K562 (cell line): Measurements from ENCODE around the gene FBXO46. TPM values are rescaled to one million over a fixed set of nuclear protein-coding genes. Genes with fewer than 3 reads are reported as not detected.

ENCODE experiments used
- ESRRB ChIP-seq: fragments of 250-450 bp; sonication (Bioruptor Pico); IDR thresholded peaks from 2 replicates; pipeline ENCODE4 v1.5.0; 2020; ENCODE audit warnings: mild to moderate bottlenecking, moderate library complexity, borderline replicate concordance
- ETV1 ChIP-seq: fragments of 450-650 bp; conservative IDR thresholded peaks from 2 replicates; pipeline ENCODE4 v1.6.1; 2016; ENCODE audit warnings: missing genetic modification characterization, control low read depth, low read depth, missing compliant biosample characterization
- GTF2A2 ChIP-seq: IDR thresholded peaks from 2 replicates; pipeline ENCODE4 v1.6.1; 2016; ENCODE audit warnings: mild to moderate bottlenecking, missing genetic modification characterization, missing compliant biosample characterization
- JUN ChIP-seq, 2 experiments: sonication (generic) in 1 of 2; formaldehyde crosslinking in 1 of 2; IDR thresholded peaks; 2 replicates each; pipeline versions ENCODE4 v1.6.1 to v1.8.0; 2012 to 2022; ENCODE audit warnings: borderline replicate concordance in 2 of 2, mild to moderate bottlenecking in 2 of 2, improper control_type of control experiment in 1 of 2, low read depth in 1 of 2, low read length in 1 of 2, missing genetic modification reagents in 1 of 2
- KLF1 ChIP-seq: fragments of 450-650 bp; IDR thresholded peaks from 2 replicates; pipeline ENCODE4 v1.6.1; 2016; ENCODE audit warnings: missing genetic modification characterization, missing compliant biosample characterization
- STAT5A ChIP-seq: IDR thresholded peaks from 2 replicates; pipeline ENCODE4 v1.6.1; 2012; ENCODE audit warnings: low read length, inconsistent platforms, borderline replicate concordance
- ZNF124 ChIP-seq: sonication (generic); formaldehyde crosslinking; IDR thresholded peaks from 2 replicates; pipeline ENCODE4 v1.8.1; 2022; ENCODE audit warnings: missing genetic modification reagents
- ZNF23 ChIP-seq: fragments of 250-450 bp; sonication (Bioruptor Pico); IDR thresholded peaks from 2 replicates; pipeline ENCODE4 v1.4.0; 2020; ENCODE audit warnings: mild to moderate bottlenecking
- ZNF695 ChIP-seq: fragments of 450-650 bp; formaldehyde crosslinking; IDR thresholded peaks from 2 replicates; pipeline ENCODE4 v1.4.0; 2020; ENCODE audit warnings: mild to moderate bottlenecking, moderate library complexity
- ZNF699 ChIP-seq: fragments of 250-450 bp; sonication (Bioruptor Pico); IDR thresholded peaks from 2 replicates; pipeline ENCODE4 v1.8.0; 2021; ENCODE audit warnings: mild to moderate bottlenecking, moderate library complexity; ENCODE audit not compliant: insufficient replicate concordance
- ZNF707 ChIP-seq: fragments of 250-450 bp; sonication (Bioruptor Pico); conservative IDR thresholded peaks from 2 replicates; pipeline ENCODE4 v1.8.0; 2022; ENCODE audit warnings: inconsistent platforms, mild to moderate bottlenecking, moderate library complexity
- polyA plus RNA-seq, 8 experiments: library from polyadenylated mRNA; depleted of rRNA in 4 of 8; stranded (reverse) in 5 of 8; unstranded in 3 of 8; fragments of >200 nt; fragmentation: Nextera tagmentation in 2 of 8; fragmentation: Illumina TruSeq in 1 of 8; extraction: Ambion mirVana in 2 of 8; extraction: Trizol in 1 of 8; gene quantifications; 2 replicates each; pipeline versions ENCODE4 v1.2.1 to v1.2.3, GENCODE V29; 2011 to 2014; ENCODE audit warnings: inconsistent platforms in 1 of 8, missing spikeins in 1 of 8
- total RNA-seq, 7 experiments: library from RNA; depleted of rRNA in 6 of 7; stranded (reverse); fragments of >200 nt in 6 of 7; fragmentation: Illumina TruSeq in 2 of 7; extraction: Trizol in 2 of 7; gene quantifications; 2 replicates each; pipeline versions ENCODE4 v1.2.1 to v1.2.3, GENCODE V29; 2011 to 2021; ENCODE audit warnings: low replicate concordance in 1 of 7
- TF ChIP-seq, protein P1 (sequence below): fragments of 250-450 bp; sonication (Bioruptor Pico); IDR thresholded peaks from 2 replicates; pipeline ENCODE4 v1.5.0; 2021; ENCODE audit warnings: mild to moderate bottlenecking, borderline replicate concordance
- TF ChIP-seq, protein P2 (sequence below): fragments of 250-450 bp; sonication (Bioruptor Pico); IDR thresholded peaks from 2 replicates; pipeline ENCODE4 v1.5.0; 2021
- TF ChIP-seq, protein P3 (sequence below): fragments of 450-650 bp; IDR thresholded peaks from 2 replicates; pipeline ENCODE4 v1.6.1; 2017; ENCODE audit warnings: mild to moderate bottlenecking, moderate library complexity
- TF ChIP-seq, protein P4 (sequence below): fragments of 450-650 bp; IDR thresholded peaks from 2 replicates; pipeline ENCODE4 v1.6.1; 2016; ENCODE audit warnings: missing biosample characterization, missing genetic modification characterization
- TF ChIP-seq, protein P5 (sequence below): fragments of 250-450 bp; sonication (Bioruptor Pico); IDR thresholded peaks from 2 replicates; pipeline ENCODE4 v1.4.0; 2020; ENCODE audit warnings: mild to moderate bottlenecking, moderate library complexity
- TF ChIP-seq, protein P6 (sequence below): sonication (generic); formaldehyde crosslinking; IDR thresholded peaks from 2 replicates; pipeline ENCODE4 v1.8.1; 2022; ENCODE audit warnings: missing genetic modification reagents

The FBXO46 gene
- total and polyA plus RNA-seq, 9 of the 15 experiments (the other 6 are each of a cell fraction or from before 2014, with no cell fraction given): 1.5 to 36.1 (median 7.3) TPM

DNA sequence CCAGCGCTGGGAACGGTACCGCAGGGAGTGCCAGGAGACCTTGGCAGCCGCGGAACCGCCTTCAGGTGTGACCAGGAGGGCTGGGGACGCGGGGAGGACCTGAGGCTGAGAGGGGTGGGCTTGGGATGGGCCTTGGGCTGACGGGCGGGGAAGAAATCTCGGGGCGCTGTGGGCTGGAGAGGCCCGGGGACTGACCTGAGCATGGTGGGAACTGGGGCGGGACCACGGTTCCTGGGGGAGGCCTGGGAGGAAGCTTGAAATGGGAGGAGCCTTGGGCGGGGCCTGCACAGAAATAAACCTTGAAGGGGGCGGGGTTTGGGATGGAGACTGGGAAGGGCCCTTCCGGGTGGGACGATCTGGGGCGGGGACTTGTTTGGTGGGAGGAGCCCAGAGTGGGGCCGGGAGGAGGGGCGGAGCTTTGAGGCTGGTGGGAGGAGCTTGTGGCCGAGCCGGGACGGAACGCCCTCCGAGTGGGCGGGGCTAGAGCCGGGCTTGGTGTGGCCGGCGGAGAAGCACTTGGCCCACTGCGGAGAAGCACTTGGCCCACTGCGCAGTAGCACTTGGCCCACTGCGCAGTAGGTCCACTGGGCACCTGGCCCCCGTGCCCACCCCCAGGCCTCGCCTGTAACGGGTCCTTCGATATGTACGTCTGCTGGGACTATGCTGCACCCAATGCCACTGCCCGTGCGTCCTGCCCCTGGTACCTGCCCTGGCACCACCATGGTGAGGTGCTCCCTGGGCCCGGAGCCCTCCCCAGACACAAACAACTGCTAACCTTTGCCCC is 59.8 kb downstream of the FBXO46 start (continued):
- TF ChIP-seq GTF2A2 (tag): no peak
- TF ChIP-seq ETV1 (tag): no peak
- TF ChIP-seq, protein P1, sequence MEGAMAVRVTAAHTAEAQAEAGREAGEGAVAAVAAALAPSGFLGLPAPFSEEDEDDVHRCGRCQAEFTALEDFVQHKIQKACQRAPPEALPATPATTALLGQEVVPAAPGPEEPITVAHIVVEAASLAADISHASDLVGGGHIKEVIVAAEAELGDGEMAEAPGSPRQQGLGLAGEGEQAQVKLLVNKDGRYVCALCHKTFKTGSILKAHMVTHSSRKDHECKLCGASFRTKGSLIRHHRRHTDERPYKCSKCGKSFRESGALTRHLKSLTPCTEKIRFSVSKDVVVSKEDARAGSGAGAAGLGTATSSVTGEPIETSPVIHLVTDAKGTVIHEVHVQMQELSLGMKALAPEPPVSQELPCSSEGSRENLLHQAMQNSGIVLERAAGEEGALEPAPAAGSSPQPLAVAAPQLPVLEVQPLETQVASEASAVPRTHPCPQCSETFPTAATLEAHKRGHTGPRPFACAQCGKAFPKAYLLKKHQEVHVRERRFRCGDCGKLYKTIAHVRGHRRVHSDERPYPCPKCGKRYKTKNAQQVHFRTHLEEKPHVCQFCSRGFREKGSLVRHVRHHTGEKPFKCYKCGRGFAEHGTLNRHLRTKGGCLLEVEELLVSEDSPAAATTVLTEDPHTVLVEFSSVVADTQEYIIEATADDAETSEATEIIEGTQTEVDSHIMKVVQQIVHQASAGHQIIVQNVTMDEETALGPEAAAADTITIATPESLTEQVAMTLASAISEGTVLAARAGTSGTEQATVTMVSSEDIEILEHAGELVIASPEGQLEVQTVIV (CRISPR knock-in tag): no peak
- TF ChIP-seq ZNF23 (CRISPR knock-in tag): no peak
- TF ChIP-seq, protein P2, sequence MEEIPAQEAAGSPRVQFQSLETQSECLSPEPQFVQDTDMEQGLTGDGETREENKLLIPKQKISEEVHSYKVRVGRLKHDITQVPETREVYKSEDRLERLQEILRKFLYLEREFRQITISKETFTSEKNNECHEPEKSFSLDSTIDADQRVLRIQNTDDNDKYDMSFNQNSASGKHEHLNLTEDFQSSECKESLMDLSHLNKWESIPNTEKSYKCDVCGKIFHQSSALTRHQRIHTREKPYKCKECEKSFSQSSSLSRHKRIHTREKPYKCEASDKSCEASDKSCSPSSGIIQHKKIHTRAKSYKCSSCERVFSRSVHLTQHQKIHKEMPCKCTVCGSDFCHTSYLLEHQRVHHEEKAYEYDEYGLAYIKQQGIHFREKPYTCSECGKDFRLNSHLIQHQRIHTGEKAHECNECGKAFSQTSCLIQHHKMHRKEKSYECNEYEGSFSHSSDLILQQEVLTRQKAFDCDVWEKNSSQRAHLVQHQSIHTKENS: no peak
- no peak for TF ChIP-seq ESRRB (CRISPR knock-in tag)
- no peak for TF ChIP-seq ZNF695 (CRISPR knock-in tag)
- TF ChIP-seq ZNF707 (CRISPR knock-in tag): no peak
- no peak for TF ChIP-seq KLF1 (tag)
- TF ChIP-seq ZNF699 (CRISPR knock-in tag): no peak
- TF ChIP-seq, protein P3, sequence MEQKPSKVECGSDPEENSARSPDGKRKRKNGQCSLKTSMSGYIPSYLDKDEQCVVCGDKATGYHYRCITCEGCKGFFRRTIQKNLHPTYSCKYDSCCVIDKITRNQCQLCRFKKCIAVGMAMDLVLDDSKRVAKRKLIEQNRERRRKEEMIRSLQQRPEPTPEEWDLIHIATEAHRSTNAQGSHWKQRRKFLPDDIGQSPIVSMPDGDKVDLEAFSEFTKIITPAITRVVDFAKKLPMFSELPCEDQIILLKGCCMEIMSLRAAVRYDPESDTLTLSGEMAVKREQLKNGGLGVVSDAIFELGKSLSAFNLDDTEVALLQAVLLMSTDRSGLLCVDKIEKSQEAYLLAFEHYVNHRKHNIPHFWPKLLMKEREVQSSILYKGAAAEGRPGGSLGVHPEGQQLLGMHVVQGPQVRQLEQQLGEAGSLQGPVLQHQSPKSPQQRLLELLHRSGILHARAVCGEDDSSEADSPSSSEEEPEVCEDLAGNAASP: no peak
- TF ChIP-seq, protein P4, sequence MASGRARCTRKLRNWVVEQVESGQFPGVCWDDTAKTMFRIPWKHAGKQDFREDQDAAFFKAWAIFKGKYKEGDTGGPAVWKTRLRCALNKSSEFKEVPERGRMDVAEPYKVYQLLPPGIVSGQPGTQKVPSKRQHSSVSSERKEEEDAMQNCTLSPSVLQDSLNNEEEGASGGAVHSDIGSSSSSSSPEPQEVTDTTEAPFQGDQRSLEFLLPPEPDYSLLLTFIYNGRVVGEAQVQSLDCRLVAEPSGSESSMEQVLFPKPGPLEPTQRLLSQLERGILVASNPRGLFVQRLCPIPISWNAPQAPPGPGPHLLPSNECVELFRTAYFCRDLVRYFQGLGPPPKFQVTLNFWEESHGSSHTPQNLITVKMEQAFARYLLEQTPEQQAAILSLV (tag): no peak
- TF ChIP-seq STAT5A: no peak
- no peak for TF ChIP-seq JUN (IDR thresholded peaks at IDR 0.05; ENCODE audit: borderline replicate concordance, low read depth, low read length)
- TF ChIP-seq JUN (CRISPR knock-in tag; IDR thresholded peaks at IDR 0.05; ENCODE audit: borderline replicate concordance): no peak
- TF ChIP-seq, protein P5, sequence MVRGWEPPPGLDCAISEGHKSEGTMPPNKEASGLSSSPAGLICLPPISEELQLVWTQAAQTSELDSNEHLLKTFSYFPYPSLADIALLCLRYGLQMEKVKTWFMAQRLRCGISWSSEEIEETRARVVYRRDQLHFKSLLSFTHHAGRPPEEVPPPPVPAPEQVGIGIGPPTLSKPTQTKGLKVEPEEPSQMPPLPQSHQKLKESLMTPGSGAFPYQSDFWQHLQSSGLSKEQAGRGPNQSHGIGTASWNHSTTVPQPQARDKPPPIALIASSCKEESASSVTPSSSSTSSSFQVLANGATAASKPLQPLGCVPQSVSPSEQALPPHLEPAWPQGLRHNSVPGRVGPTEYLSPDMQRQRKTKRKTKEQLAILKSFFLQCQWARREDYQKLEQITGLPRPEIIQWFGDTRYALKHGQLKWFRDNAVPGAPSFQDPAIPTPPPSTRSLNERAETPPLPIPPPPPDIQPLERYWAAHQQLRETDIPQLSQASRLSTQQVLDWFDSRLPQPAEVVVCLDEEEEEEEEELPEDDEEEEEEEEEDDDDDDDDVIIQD (CRISPR knock-in tag): no peak
- TF ChIP-seq, protein P6, sequence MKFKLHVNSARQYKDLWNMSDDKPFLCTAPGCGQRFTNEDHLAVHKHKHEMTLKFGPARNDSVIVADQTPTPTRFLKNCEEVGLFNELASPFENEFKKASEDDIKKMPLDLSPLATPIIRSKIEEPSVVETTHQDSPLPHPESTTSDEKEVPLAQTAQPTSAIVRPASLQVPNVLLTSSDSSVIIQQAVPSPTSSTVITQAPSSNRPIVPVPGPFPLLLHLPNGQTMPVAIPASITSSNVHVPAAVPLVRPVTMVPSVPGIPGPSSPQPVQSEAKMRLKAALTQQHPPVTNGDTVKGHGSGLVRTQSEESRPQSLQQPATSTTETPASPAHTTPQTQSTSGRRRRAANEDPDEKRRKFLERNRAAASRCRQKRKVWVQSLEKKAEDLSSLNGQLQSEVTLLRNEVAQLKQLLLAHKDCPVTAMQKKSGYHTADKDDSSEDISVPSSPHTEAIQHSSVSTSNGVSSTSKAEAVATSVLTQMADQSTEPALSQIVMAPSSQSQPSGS (CRISPR knock-in tag): no peak
- no peak for TF ChIP-seq ZNF124 (CRISPR knock-in tag)
